GM06990 (cell line): ENCODE results near the gene CCDC7.
A peak's percentile ranks its signal among the peaks of the same experiment; 100 is the strongest.
"Not testable (repeated sequence)": the region's sequence is repeated elsewhere in the genome, so short reads cannot be mapped to it uniquely, and the experiment has no call there.

Experiments used
- DNase-seq: peaks from one replicate; pipeline ENCODE4 v3.0.0-alpha.2; 2011; ENCODE audit not compliant: insufficient read length; ENCODE audit errors: extremely low read depth
- H3K27me3 ChIP-seq: replicated peaks from 2 replicates; pipeline ENCODE4 v1.6.0; 2011; ENCODE audit warnings: low read length; ENCODE audit not compliant: control insufficient read depth, insufficient read depth
- H3K36me3 ChIP-seq: 2 replicates; pipeline ENCODE4 v1.5.1; 2011; ENCODE audit warnings: low read length; ENCODE audit not compliant: control insufficient read depth, insufficient read depth
- H3K4me3 ChIP-seq: replicated peaks from 2 replicates; pipeline ENCODE4 v1.5.1; 2011; ENCODE audit warnings: low read depth, mild to moderate bottlenecking, control low read depth, low read length
- CTCF ChIP-seq: IDR thresholded peaks from 2 replicates; pipeline ENCODE4 v1.5.1; 2011; ENCODE audit warnings: low read length, control low read depth, mild to moderate bottlenecking, inconsistent platforms; ENCODE audit not compliant: insufficient read depth, poor library complexity, severe bottlenecking

CCDC7 gene

GRCh38 chr10:32793033-32793432 lies 347.1 kb downstream of the CCDC7 start:
- H3K4me3 ChIP-seq = no peak overlapping the region
- DNase-seq = no peak
- H3K27me3 ChIP-seq = no peaks in the 10 kb centered on the region; the same call in 1 of the 2 replicates
- no peaks in the 10 kb centered on the region for H3K36me3 ChIP-seq
- TF ChIP-seq CTCF = no peak

DNA sequence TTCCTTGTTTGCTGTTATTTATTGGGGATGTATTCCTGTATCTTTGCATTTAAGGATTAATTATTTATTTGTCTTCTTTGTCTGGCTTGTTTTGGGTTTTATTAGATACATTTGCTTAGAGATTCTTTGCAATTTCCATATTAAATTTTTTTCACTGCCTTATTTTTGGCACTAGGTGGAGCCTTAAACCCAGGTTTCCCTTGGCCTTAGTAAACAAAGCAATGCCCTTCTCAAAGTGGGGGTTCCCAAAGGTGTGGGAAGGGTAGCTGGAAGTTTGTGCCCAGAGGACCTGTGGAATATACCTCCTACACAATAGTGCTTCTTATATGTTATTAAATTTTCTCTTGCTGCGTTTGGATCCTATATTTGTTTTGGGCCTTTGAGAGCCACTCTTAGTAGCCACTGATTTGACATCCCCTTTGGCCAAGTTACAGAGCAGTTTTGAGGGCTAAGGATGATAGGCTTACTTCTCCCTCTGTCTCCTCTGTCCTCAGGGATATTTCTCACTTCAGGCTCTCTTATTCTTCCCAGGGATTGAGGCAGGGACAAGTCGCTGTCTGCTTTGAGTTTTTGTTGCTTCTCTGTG lies 349.8 kb downstream of the CCDC7 start:
- H3K36me3 ChIP-seq = no peaks in the 10 kb centered on the region
- peak; percentile 57 for TF ChIP-seq CTCF
- no peaks in the 10 kb centered on the region; the same call in 1 of the 2 replicates for H3K27me3 ChIP-seq
- H3K4me3 ChIP-seq = no peak overlapping the region
- no peak for DNase-seq

GRCh38 chr10:32797393-32797792 lies 351.5 kb downstream of the CCDC7 start:
- DNase-seq, H3K4me3 ChIP-seq, H3K27me3 ChIP-seq, H3K36me3 ChIP-seq: not testable (repeated sequence)

DNA sequence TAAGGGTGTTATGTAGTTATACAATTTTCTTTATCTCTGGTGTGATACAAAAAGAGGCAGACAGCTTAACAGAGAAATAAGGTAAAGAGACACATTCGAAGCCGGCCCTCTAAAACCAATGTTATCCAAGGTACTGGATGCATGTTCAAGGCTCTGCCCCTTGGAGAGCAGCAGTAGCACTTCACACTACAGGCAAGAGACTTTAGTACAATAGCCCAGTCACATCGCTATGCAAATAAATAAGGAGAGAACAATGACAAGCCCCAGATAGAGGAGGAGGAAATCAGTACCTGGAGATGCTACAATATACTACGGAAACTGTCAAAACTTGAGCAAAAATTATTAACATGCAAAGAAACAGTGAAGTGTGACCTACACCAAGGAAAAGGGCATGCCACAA lies 401.0 kb downstream of the CCDC7 start:
- no peaks in the 10 kb centered on the region for H3K36me3 ChIP-seq
- no peaks in the 10 kb centered on the region for H3K27me3 ChIP-seq
- DNase-seq = no peak
- no peak overlapping the region for H3K4me3 ChIP-seq
- TF ChIP-seq CTCF = no peak

DNA sequence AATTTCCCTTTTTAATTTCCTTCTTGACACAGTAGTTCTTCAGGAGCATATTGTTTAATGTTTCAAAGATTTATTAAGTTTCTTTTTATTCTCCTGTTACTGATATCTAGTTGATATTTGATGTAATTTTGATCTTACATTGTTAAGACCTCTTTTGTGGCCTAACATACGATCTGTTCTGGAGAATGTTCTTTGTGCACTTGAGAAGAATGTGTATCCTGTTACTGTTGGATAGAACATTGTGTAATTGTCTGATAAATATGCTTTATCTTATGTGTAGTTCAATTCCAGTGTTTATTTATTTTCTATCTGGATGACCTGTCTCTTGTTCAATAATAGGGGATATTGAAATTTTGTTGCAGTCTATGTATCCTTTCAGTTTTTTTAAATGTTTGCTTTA lies 405.4 kb downstream of the CCDC7 start:
- DNase-seq = no peak
- H3K27me3 ChIP-seq = no peaks in the 10 kb centered on the region
- H3K36me3 ChIP-seq = no peaks in the 10 kb centered on the region
- H3K4me3 ChIP-seq = no peak overlapping the region
- TF ChIP-seq CTCF = no peak

DNA sequence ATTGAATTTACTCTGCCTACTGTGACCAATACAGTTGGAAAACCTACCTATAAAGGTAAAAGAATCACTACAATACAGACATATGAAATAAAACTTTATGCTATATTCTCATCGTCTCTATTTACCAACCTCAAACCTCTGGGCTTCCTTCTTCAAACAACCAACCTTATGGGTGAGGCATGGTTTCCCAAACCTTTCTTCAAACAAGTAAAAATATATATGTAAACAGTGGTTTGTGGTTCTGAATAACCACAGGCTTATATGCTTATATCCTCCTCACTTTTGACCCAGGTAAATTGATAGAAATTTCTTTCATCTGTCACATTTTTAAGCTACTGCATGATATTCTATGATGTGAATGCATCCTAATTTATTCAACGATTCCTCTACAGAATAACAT lies 408.5 kb downstream of the CCDC7 start:
- TF ChIP-seq CTCF = no peak
- DNase-seq = no peak
- no peak overlapping the region for H3K4me3 ChIP-seq
- H3K27me3 ChIP-seq = no peaks in the 10 kb centered on the region
- no peaks in the 10 kb centered on the region for H3K36me3 ChIP-seq
